Peyer's patch (tissue), 4 donors: Measurements from ENCODE around the gene PIAS4.

ENCODE experiments used
- POLR2A ChIP-seq, 2 donors: fragments of 450-650 bp; IDR thresholded peaks; one replicate each; pipeline ENCODE4 v1.5.1; 2017; ENCODE audit warnings: antibody characterized with exemption in 2 of 2, mild to moderate bottlenecking in 2 of 2, moderate library complexity in 2 of 2
- TF ChIP-seq, protein P1 (sequence below), 6 experiments: fragments of 450-650 bp in 4 of 6; fragments of 200-600 bp in 2 of 6; sonication (generic) in 1 of 6; IDR thresholded peaks; one replicate each; pipeline ENCODE4 v1.5.1; 2017 to 2019; ENCODE audit warnings: antibody characterized with exemption in 6 of 6, mild to moderate bottlenecking in 3 of 6, moderate library complexity in 1 of 6

DNA sequence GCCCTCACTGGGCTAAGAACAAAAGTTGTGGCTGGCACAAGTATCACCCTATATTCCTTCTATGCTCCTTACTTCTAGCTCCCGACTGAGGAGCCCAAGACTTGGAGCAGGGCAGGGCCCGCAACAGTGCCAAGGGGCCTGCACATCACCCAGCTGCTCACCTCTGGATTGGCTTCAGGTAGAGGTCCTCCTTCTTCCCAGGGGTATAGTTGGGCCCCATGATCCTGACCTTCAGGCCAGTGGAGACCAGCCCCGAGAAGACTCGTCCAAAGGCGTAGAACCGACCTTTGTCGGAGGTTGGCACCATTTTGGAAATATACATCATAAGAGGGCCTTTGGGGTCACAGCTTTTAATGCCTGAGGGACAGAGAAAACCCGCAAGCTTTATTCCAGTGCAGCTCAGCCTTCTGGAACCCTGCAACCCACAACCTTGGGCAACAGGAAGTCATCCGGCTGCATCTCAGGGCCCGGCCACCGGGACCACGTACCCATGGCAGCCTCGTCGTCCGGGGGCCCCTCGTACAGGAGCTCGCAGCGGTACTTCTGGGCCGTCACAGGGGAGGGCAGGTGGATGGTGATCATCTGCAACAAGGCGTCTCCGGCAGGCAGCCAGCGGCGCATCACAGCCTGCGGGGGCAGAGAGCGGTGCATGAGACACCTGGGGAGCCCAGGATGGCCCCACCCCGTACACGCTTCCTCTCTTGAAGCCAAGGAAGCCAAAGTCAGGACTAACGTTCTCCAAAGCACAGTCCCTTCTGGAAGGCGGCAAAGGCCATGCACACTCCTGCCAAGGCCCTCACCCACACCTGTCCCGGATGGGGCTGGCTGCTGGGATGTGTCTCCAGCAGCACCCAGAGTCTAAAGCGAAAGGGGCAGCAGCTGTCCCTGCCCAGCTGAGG is 26.9 kb upstream of the PIAS4 start:
- TF ChIP-seq, protein P1, sequence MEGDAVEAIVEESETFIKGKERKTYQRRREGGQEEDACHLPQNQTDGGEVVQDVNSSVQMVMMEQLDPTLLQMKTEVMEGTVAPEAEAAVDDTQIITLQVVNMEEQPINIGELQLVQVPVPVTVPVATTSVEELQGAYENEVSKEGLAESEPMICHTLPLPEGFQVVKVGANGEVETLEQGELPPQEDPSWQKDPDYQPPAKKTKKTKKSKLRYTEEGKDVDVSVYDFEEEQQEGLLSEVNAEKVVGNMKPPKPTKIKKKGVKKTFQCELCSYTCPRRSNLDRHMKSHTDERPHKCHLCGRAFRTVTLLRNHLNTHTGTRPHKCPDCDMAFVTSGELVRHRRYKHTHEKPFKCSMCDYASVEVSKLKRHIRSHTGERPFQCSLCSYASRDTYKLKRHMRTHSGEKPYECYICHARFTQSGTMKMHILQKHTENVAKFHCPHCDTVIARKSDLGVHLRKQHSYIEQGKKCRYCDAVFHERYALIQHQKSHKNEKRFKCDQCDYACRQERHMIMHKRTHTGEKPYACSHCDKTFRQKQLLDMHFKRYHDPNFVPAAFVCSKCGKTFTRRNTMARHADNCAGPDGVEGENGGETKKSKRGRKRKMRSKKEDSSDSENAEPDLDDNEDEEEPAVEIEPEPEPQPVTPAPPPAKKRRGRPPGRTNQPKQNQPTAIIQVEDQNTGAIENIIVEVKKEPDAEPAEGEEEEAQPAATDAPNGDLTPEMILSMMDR (IDR thresholded peaks at IDR 0.05), result no peak
- no peak for TF ChIP-seq POLR2A (IDR thresholded peaks at IDR 0.05)
